CD14-positive monocyte (primary cell): ENCODE results near the gene SMIM7. TPM values are rescaled to one million over a fixed set of nuclear protein-coding genes. Genes with fewer than 3 reads are reported as not detected.

ENCODE experiments used
- DNase-seq, 3 donors: peaks; one replicate each; pipeline ENCODE4 v3.0.0-alpha.2; 2011 to 2022
- H2AFZ ChIP-seq: 2 replicates; pipeline ENCODE4 v1.6.0; 2012; ENCODE audit warnings: mild to moderate bottlenecking, low read depth, low read length, inconsistent platforms; ENCODE audit not compliant: insufficient read depth, poor library complexity, severe bottlenecking
- H3K27ac ChIP-seq, 2 donors: 1 replicate in 1 of 2; 2 replicates in 1 of 2; pipeline ENCODE4 v1.5.1; 2012 to 2013; ENCODE audit warnings: low read length in 2 of 2, control low read depth in 1 of 2, inconsistent platforms in 1 of 2, low read depth in 1 of 2, mild to moderate bottlenecking in 1 of 2
- H3K27me3 ChIP-seq, 2 donors: one replicate each; pipeline versions ENCODE4 v1.6.0 to v1.6.1; 2011 to 2013; ENCODE audit warnings: low read length in 2 of 2; ENCODE audit not compliant: control insufficient read depth in 2 of 2, insufficient read depth in 2 of 2
- H3K36me3 ChIP-seq, 2 donors: replicated peaks in 1 of 2; 1 replicate in 1 of 2; 2 replicates in 1 of 2; pipeline versions ENCODE4 v1.5.1 to v1.6.1; 2012 to 2013; ENCODE audit warnings: low read length in 2 of 2, control low read depth in 1 of 2, inconsistent platforms in 1 of 2, mild to moderate bottlenecking in 1 of 2; ENCODE audit not compliant: insufficient read depth in 2 of 2, control insufficient read depth in 1 of 2
- H3K4me1 ChIP-seq, 2 donors: 1 replicate in 1 of 2; 2 replicates in 1 of 2; pipeline versions ENCODE4 v1.5.1 to v1.6.1; 2012 to 2013; ENCODE audit warnings: low read length in 2 of 2, control low read depth in 1 of 2, inconsistent platforms in 1 of 2, mild to moderate bottlenecking in 1 of 2, moderate library complexity in 1 of 2; ENCODE audit not compliant: insufficient read depth in 2 of 2, control insufficient read depth in 1 of 2
- H3K4me2 ChIP-seq: replicated peaks from 2 replicates; pipeline ENCODE3; 2012; ENCODE audit warnings: low read length, moderate library complexity, mild to moderate bottlenecking; ENCODE audit not compliant: poor library complexity, severe bottlenecking; ENCODE audit errors: extremely low read depth
- H3K4me3 ChIP-seq, 3 experiments: fragments of 200-600 bp in 1 of 3; sonication (generic) in 1 of 3; replicated peaks in 1 of 3; 1 replicate in 2 of 3; 2 replicates in 1 of 3; pipeline ENCODE4 v1.5.1; 2011 to 2013; ENCODE audit warnings: low read length in 3 of 3, mild to moderate bottlenecking in 3 of 3, control low read depth in 2 of 3, low read depth in 2 of 3, inconsistent platforms in 1 of 3, moderate library complexity in 1 of 3
- H3K79me2 ChIP-seq: 2 replicates; pipeline ENCODE4 v1.6.0; 2012; ENCODE audit warnings: mild to moderate bottlenecking, control low read depth, inconsistent platforms, low read length, moderate library complexity; ENCODE audit not compliant: insufficient read depth
- H3K9ac ChIP-seq: 2 replicates; pipeline ENCODE4 v1.6.0; 2017; ENCODE audit warnings: low read length, mild to moderate bottlenecking; ENCODE audit not compliant: insufficient read depth, poor library complexity, severe bottlenecking
- H3K9me3 ChIP-seq, 2 donors: replicated peaks in 1 of 2; 1 replicate in 1 of 2; 2 replicates in 1 of 2; pipeline versions ENCODE4 v1.5.1 to v1.6.1; 2012 to 2013; ENCODE audit warnings: low read length in 2 of 2, control low read depth in 1 of 2; ENCODE audit not compliant: control insufficient read depth in 1 of 2, insufficient read depth in 1 of 2
- H4K20me1 ChIP-seq: 2 replicates; pipeline ENCODE4 v1.6.0; 2012; ENCODE audit warnings: mild to moderate bottlenecking, low read length, control low read depth, moderate library complexity; ENCODE audit not compliant: insufficient read depth
- H3K27ac Mint-ChIP-seq, 7 donors: one replicate each; pipeline ENCODE4 v1.8.0; 2020; ENCODE audit warnings: mild to moderate bottlenecking in 7 of 7, mixed read lengths in 7 of 7, moderate library complexity in 6 of 7, inconsistent platforms in 2 of 7
- H3K27me3 Mint-ChIP-seq, 3 donors: one replicate each; pipeline ENCODE4 v1.8.0; 2021 to 2022; ENCODE audit warnings: low read depth in 3 of 3, mild to moderate bottlenecking in 3 of 3, mixed read lengths in 3 of 3, moderate library complexity in 3 of 3, inconsistent platforms in 1 of 3
- H3K36me3 Mint-ChIP-seq, 2 donors: one replicate each; pipeline ENCODE4 v1.8.0; 2020; ENCODE audit warnings: mixed read lengths in 2 of 2, inconsistent platforms in 1 of 2, mild to moderate bottlenecking in 1 of 2
- H3K4me1 Mint-ChIP-seq: one replicate; pipeline ENCODE4 v1.8.0; 2020; ENCODE audit warnings: mild to moderate bottlenecking, mixed read lengths
- H3K4me3 Mint-ChIP-seq, 2 donors: one replicate each; pipeline ENCODE4 v1.8.0; 2020; ENCODE audit warnings: mild to moderate bottlenecking in 2 of 2, mixed read lengths in 2 of 2, moderate library complexity in 1 of 2
- H3K9me3 Mint-ChIP-seq, 7 donors: one replicate each; pipeline ENCODE4 v1.8.0; 2020 to 2022; ENCODE audit warnings: mixed read lengths in 7 of 7, mild to moderate bottlenecking in 6 of 7, moderate library complexity in 6 of 7, inconsistent platforms in 2 of 7
- CTCF ChIP-seq: fragments of 200-600 bp; IDR thresholded peaks from one replicate; pipeline ENCODE4 v1.8.0; 2022; ENCODE audit warnings: antibody characterized with exemption, mild to moderate bottlenecking
- WGBS: methylation state at CpG from one replicate; pipeline ENCODE4 v1.1.5; 2013; ENCODE audit warnings: missing lambda C conversion rate; ENCODE audit not compliant: insufficient coverage; 5-methylcytosine and 5-hydroxymethylcytosine counted together
- intact Hi-C, 2 donors: fragments of 100-400 bp; cut with micrococcal nuclease; formaldehyde crosslinking; loops; one replicate each; pipeline versions ENCODE4 v1.15.0 to v1.15.1; 2023
- polyA plus RNA-seq, 3 donors: library from polyadenylated mRNA; depleted of rRNA in 1 of 3; unstranded in 2 of 3; stranded (reverse) in 1 of 3; fragments of 300-500 nt in 2 of 3; fragments of >200 nt in 1 of 3; fragmentation: Illumina TruSeq in 2 of 3; gene quantifications; 1 replicate in 2 of 3; 2 replicates in 1 of 3; pipeline ENCODE4 v1.2.3, GENCODE V29; 2012 to 2021

SMIM7 gene
- polyA plus RNA-seq, 3 donors, result 65.5 to 91.7 (median 86.7) TPM

GRCh38 chr19:16682539-16682938 is 22.6 kb upstream of the SMIM7 start:
- Histone ChIP-seq H3K9ac (no peak overlapping the region), H3K9me3 (peaks cover 8 to 15% of the 10 kb centered on the region in 2 donors), H3K4me1 (peaks cover 13 to 17% of the 10 kb centered on the region in 2 donors), H2AFZ (no peak overlapping the region), H3K4me2 (no peak overlapping the region), H3K27ac (no peak overlapping the region), H3K4me3 (no peak overlapping the region), H3K36me3 (peaks cover 4 to 34% of the 10 kb centered on the region in 2 donors), H3K27me3 (no peaks in the 10 kb centered on the region), H3K79me2 (peaks cover under 1% of the 10 kb centered on the region), H4K20me1 (no peaks in the 10 kb centered on the region)
- H3K27me3 Mint-ChIP-seq, result peaks cover 3 to 14% (median 4%) of the 10 kb centered on the region in 3 donors
- no peak for DNase-seq
- no peak overlapping the region for H3K27ac Mint-ChIP-seq
- no peak overlapping the region for H3K4me3 Mint-ChIP-seq
- 100% methylated on average over 1 of the region's 2 CpGs for WGBS
- H3K4me1 Mint-ChIP-seq, result peaks cover 9% of the 10 kb centered on the region
- peaks cover 21 to 38% of the 10 kb centered on the region in 2 donors for H3K36me3 Mint-ChIP-seq
- peaks cover 12 to 31% (median 20%) of the 10 kb centered on the region in 7 donors for H3K9me3 Mint-ChIP-seq
- TF ChIP-seq CTCF, result no peak
- intact Hi-C loops, result no loop called here

GRCh38 chr19:16679811-16680210 is 19.9 kb upstream of the SMIM7 start:
- H3K4me1 Mint-ChIP-seq, result peaks cover 26% of the 10 kb centered on the region
- no peak overlapping the region for H3K27ac Mint-ChIP-seq
- Histone ChIP-seq H4K20me1 (no peaks in the 10 kb centered on the region), H3K27ac (no peak overlapping the region), H3K36me3 (peaks cover 4 to 34% of the 10 kb centered on the region in 2 donors), H3K4me3 (no peak overlapping the region), H2AFZ (no peak overlapping the region), H3K4me2 (no peak overlapping the region), H3K79me2 (peaks cover 3% of the 10 kb centered on the region), H3K9ac (no peak overlapping the region), H3K9me3 (peaks cover 8 to 15% of the 10 kb centered on the region in 2 donors), H3K27me3 (no peaks in the 10 kb centered on the region), H3K4me1 (peaks cover 31 to 44% of the 10 kb centered on the region in 2 donors)
- WGBS, result 95% methylated on average over 8 of the region's 11 CpGs
- H3K36me3 Mint-ChIP-seq, result peaks cover 21 to 38% of the 10 kb centered on the region in 2 donors
- TF ChIP-seq CTCF, result no peak
- peaks cover 3 to 10% (median 4%) of the 10 kb centered on the region in 3 donors for H3K27me3 Mint-ChIP-seq
- no peak for DNase-seq
- no peak overlapping the region for H3K4me3 Mint-ChIP-seq
- H3K9me3 Mint-ChIP-seq, result peaks cover 12 to 24% (median 17%) of the 10 kb centered on the region in 7 donors
- intact Hi-C loops, result no loop called here
